ENCODE results near the gene SKIL. TPM values are rescaled to one million over a fixed set of nuclear protein-coding genes. Genes with fewer than 3 reads are reported as not detected.
A peak's percentile ranks its signal among the peaks of the same experiment; 100 is the strongest.

SKIL gene, protein sequence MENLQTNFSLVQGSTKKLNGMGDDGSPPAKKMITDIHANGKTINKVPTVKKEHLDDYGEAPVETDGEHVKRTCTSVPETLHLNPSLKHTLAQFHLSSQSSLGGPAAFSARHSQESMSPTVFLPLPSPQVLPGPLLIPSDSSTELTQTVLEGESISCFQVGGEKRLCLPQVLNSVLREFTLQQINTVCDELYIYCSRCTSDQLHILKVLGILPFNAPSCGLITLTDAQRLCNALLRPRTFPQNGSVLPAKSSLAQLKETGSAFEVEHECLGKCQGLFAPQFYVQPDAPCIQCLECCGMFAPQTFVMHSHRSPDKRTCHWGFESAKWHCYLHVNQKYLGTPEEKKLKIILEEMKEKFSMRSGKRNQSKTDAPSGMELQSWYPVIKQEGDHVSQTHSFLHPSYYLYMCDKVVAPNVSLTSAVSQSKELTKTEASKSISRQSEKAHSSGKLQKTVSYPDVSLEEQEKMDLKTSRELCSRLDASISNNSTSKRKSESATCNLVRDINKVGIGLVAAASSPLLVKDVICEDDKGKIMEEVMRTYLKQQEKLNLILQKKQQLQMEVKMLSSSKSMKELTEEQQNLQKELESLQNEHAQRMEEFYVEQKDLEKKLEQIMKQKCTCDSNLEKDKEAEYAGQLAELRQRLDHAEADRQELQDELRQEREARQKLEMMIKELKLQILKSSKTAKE
- total RNA-seq: 98.0 and 99.4 TPM in 2 replicates
- long read RNA-seq, full-length matches to known transcripts: 21 of 78 reads
- long read RNA-seq, partial matches to known transcripts: 45 of 78 reads
- long read RNA-seq, other reads (novel, unspliced or antisense): 12 of 78 reads

DNA sequence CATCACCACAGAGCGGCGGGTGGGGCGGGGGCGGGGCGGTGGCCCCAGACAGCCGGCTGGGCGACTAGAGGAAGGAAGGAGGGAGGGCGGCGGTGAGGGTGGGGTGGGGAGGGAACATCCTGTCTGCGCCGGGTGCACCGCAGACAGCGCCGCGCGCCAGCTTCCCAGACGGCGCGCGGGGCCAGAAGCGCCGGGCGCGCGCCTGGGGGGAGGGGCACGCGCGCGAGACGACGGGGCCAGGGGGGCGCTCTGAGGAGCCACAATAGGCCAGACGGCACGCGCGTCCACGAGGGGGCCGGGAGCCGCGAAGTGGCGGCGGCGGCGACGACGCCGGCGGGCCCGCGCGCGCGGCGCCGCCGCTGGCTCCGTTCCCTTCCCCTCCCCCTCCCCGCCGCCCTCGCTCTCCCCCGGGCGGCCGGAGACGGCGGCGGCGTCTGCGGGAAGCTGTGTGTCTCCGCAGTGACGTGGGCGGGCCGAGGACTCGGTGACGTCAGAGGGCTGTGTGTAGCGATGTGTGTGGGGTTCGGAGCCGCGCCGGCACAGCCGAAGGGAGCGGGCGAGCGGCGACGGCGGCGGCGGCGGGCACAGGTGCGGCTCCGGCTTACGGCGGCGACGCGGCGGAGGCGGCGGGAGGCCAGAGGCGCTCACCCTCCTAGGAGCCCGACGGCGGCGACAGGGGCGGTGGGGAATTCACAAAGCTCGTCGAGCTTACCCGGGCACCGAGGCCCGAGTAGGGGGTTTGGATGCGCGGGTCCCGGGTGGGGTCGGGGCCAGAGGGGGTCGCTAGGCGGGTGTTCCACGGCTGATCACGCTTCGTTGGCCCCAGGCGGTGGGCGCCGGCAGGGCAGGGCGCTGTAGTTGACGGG lies at the start of gene SKIL:
SKIL (plus strand) TSS at position 540 of the 866 bp plus-strand sequence. CDS start 2,617 bp downstream, outside the sequence.
- peaks cover 55% of the 10 kb centered on the region for H3K4me1 Mint-ChIP-seq (ENCODE audit: low read depth)
- no peaks in the 10 kb centered on the region for H3K27me3 Mint-ChIP-seq
- H3K4me3 Mint-ChIP-seq (ENCODE audit: low read depth): peak within 1 kb of the TSS; percentile 94
- TF ChIP-seq, protein P1, sequence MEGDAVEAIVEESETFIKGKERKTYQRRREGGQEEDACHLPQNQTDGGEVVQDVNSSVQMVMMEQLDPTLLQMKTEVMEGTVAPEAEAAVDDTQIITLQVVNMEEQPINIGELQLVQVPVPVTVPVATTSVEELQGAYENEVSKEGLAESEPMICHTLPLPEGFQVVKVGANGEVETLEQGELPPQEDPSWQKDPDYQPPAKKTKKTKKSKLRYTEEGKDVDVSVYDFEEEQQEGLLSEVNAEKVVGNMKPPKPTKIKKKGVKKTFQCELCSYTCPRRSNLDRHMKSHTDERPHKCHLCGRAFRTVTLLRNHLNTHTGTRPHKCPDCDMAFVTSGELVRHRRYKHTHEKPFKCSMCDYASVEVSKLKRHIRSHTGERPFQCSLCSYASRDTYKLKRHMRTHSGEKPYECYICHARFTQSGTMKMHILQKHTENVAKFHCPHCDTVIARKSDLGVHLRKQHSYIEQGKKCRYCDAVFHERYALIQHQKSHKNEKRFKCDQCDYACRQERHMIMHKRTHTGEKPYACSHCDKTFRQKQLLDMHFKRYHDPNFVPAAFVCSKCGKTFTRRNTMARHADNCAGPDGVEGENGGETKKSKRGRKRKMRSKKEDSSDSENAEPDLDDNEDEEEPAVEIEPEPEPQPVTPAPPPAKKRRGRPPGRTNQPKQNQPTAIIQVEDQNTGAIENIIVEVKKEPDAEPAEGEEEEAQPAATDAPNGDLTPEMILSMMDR (IDR thresholded peaks at IDR 0.05; ENCODE audit: unreplicated experiment): peak; percentile 39
- peak; percentile 91 for DNase-seq (ENCODE audit: low spot score, unreplicated experiment)
- H3K27ac Mint-ChIP-seq: peak within 1 kb of the TSS; percentile 98
- no peaks in the 10 kb centered on the region for H3K9me3 Mint-ChIP-seq (ENCODE audit: low read depth)
- peaks cover 14% of the 10 kb centered on the region for H3K36me3 Mint-ChIP-seq (ENCODE audit: insufficient read depth)

- Mint-ChIP-seq H3K36me3 (ENCODE audit: insufficient read depth) (peaks cover 1% of the 10 kb centered on the region), H3K27me3 (no peaks in the 10 kb centered on the region), H3K27ac (no peak overlapping the region), H3K4me3 (ENCODE audit: low read depth) (no peak overlapping the region), H3K9me3 (ENCODE audit: low read depth) (no peaks in the 10 kb centered on the region), H3K4me1 (ENCODE audit: low read depth) (peaks cover 14% of the 10 kb centered on the region)
- DNase-seq (ENCODE audit: low spot score, unreplicated experiment): no peak
- TF ChIP-seq, protein P1 (IDR thresholded peaks at IDR 0.05; ENCODE audit: unreplicated experiment): no peak
These were observed 48.5 kb upstream of the SKIL start for GRCh38 chr3:170309046-170309445.

DNA sequence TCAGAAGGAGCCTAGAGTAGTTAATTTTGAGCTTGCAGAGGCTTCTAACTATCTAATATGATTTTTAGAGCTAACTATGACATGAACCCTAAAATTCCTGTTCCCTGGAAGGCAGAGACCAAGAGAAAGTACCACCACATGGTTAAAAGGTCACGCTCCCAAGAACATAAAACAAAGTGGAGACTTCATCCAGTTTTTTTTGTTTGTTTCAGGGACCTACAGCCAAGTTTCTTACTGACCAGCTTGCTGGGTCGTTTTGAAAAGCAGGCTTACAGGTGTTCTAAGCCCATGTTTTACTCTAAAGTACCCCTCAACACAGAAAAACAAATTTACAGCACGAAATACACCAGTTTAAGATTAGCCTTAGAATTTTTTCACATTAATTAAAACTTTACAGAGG lies 39.6 kb upstream of the SKIL start:
- Mint-ChIP-seq H3K27ac (no peak overlapping the region), H3K4me3 (ENCODE audit: low read depth) (no peak overlapping the region), H3K4me1 (ENCODE audit: low read depth) (peaks cover 36% of the 10 kb centered on the region), H3K27me3 (no peaks in the 10 kb centered on the region), H3K9me3 (ENCODE audit: low read depth) (no peaks in the 10 kb centered on the region), H3K36me3 (ENCODE audit: insufficient read depth) (no peaks in the 10 kb centered on the region)
- DNase-seq (ENCODE audit: low spot score, unreplicated experiment): no peak
- TF ChIP-seq, protein P1 (IDR thresholded peaks at IDR 0.05; ENCODE audit: unreplicated experiment): no peak

- H3K4me1 Mint-ChIP-seq (ENCODE audit: low read depth): peaks cover 46% of the 10 kb centered on the region
- no peak overlapping the region for H3K4me3 Mint-ChIP-seq (ENCODE audit: low read depth)
These were observed 36.9 kb upstream of the SKIL start for GRCh38 chr3:170320461-170321121.

More at GRCh38 chr3:170320461-170321121, 36.9 kb upstream of the SKIL start:
- Mint-ChIP-seq H3K36me3 (ENCODE audit: insufficient read depth) (peaks cover 2% of the 10 kb centered on the region), H3K27ac (peak overlapping the region; percentile 93), H3K27me3 (no peaks in the 10 kb centered on the region), H3K9me3 (ENCODE audit: low read depth) (no peaks in the 10 kb centered on the region)
- TF ChIP-seq, protein P1 (IDR thresholded peaks at IDR 0.05; ENCODE audit: unreplicated experiment): no peak
- DNase-seq (ENCODE audit: low spot score, unreplicated experiment): no peak
